ENCODE data around the gene SOHLH2. TPM values are rescaled to one million over a fixed set of nuclear protein-coding genes. Genes with fewer than 3 reads are reported as not detected.

SOHLH2 gene
- polyA plus RNA-seq, 1 donor from 2014 or later, result 4.5 TPM

DNA sequence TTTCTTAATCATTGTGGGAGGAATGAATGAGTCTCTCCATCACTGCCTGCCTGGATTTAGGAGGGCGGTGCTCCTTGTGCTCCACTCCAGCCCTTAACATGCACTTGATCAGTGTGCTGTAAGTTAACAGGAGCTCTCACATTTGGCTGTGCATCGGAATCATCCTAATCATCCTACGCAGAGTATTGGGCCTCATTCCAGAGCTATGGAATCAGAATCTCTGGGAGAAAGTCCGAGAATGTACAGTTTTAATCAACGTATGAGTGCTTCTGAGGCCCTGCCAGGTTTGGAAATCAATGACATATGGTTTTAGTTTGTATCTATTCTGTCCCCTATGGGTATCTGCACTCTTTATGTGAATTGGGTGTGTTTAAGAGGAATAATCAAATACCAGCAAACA lies 48.3 kb downstream of the SOHLH2 start:
- H4K20me1 ChIP-seq (ENCODE audit: insufficient read depth), result no peaks in the 10 kb centered on the region
- no peak overlapping the region for H3K27ac ChIP-seq (ENCODE audit: low read length)
- no peaks in the 10 kb centered on the region for H3K79me2 ChIP-seq (replicated peaks; ENCODE audit: insufficient read depth, low read length)
- H3K27me3 ChIP-seq (ENCODE audit: insufficient read depth, low read depth, low read length), result no peaks in the 10 kb centered on the region
- H3K9me2 ChIP-seq (ENCODE audit: insufficient read depth, low read length), result no peaks in the 10 kb centered on the region
- H2AFZ ChIP-seq (ENCODE audit: low read depth, low read length), result no peak overlapping the region
- no peaks in the 10 kb centered on the region for H3K36me3 ChIP-seq (ENCODE audit: insufficient read depth, low read length)
- no peak overlapping the region for H3K9ac ChIP-seq (ENCODE audit: low read length)
- no peaks in the 10 kb centered on the region for H3K9me3 ChIP-seq (ENCODE audit: low read length)
- no peaks in the 10 kb centered on the region for H3F3A ChIP-seq (ENCODE audit: insufficient read depth, low read length, poor library complexity, severe bottlenecking)
- H3K4me3 ChIP-seq (ENCODE audit: low read length), result no peak overlapping the region
- TF ChIP-seq EP300 (conservative IDR thresholded peaks at IDR 0.05; ENCODE audit: poor library complexity, severe bottlenecking) (no peak), SMC3 (conservative IDR thresholded peaks at IDR 0.05; ENCODE audit: poor library complexity) (no peak), RAD21 (conservative IDR thresholded peaks at IDR 0.05) (no peak), TAF1 (IDR thresholded peaks at IDR 0.05; ENCODE audit: low read depth) (no peak), CTCF (IDR thresholded peaks at IDR 0.05; ENCODE audit: poor library complexity, severe bottlenecking) (no peak), EZH2 (IDR thresholded peaks at IDR 0.05; ENCODE audit: borderline replicate concordance, insufficient read depth, low read length, poor library complexity, severe bottlenecking) (no peak), REST (IDR thresholded peaks at IDR 0.05; ENCODE audit: borderline replicate concordance) (no peak), POLR2AphosphoS5 (IDR thresholded peaks at IDR 0.05) (no peak), MXI1 (conservative IDR thresholded peaks at IDR 0.05; ENCODE audit: poor library complexity, severe bottlenecking) (no peak)
- H3K4me2 ChIP-seq (ENCODE audit: low read length), result no peak overlapping the region

DNA sequence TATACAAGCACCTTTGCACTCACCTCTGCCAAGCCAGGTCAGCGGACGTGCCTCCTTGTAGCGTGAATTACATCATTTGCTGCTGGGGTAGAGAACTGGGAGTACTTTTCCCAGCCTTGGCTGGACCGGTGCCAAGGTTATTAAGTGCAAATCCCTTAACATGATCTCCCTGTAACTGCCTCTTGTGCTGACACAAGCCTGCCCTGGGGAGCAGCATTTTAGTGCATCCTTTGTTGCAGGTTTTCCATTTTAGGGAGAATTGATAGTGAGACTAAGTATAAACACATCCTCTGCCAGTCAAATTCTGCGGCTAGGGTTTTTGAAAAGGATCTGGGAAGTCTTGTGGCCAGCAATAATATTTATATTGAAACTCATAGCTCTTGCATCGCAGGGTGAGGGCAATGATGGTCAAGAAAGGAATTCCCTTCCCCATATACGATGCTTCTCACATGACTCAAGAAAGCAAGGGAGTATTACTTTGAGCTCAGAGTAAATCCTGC lies 50.5 kb downstream of the SOHLH2 start:
- no peak overlapping the region for H3K9ac ChIP-seq (ENCODE audit: low read length)
- H3F3A ChIP-seq (ENCODE audit: insufficient read depth, low read length, poor library complexity, severe bottlenecking), result no peaks in the 10 kb centered on the region
- no peaks in the 10 kb centered on the region for H3K9me3 ChIP-seq (ENCODE audit: low read length)
- no peak overlapping the region for H3K27ac ChIP-seq (ENCODE audit: low read length)
- no peaks in the 10 kb centered on the region for H3K27me3 ChIP-seq (ENCODE audit: insufficient read depth, low read depth, low read length)
- H3K9me2 ChIP-seq (ENCODE audit: insufficient read depth, low read length), result no peaks in the 10 kb centered on the region
- no peak overlapping the region for H3K4me3 ChIP-seq (ENCODE audit: low read length)
- no peaks in the 10 kb centered on the region for H3K36me3 ChIP-seq (ENCODE audit: insufficient read depth, low read length)
- no peaks in the 10 kb centered on the region for H3K79me2 ChIP-seq (replicated peaks; ENCODE audit: insufficient read depth, low read length)
- H4K20me1 ChIP-seq (ENCODE audit: insufficient read depth), result no peaks in the 10 kb centered on the region
- TF ChIP-seq MXI1 (conservative IDR thresholded peaks at IDR 0.05; ENCODE audit: poor library complexity, severe bottlenecking), result no peak
- no peak overlapping the region for H2AFZ ChIP-seq (ENCODE audit: low read depth, low read length)
- no peak overlapping the region for H3K4me2 ChIP-seq (ENCODE audit: low read length)

- no peak overlapping the region for H3K9ac ChIP-seq (ENCODE audit: low read length)
- H3K27ac ChIP-seq (ENCODE audit: low read length), result no peak overlapping the region
- H3K36me3 ChIP-seq (ENCODE audit: insufficient read depth, low read length), result no peaks in the 10 kb centered on the region
- no peaks in the 10 kb centered on the region for H3K27me3 ChIP-seq (ENCODE audit: insufficient read depth, low read depth, low read length)
- no peaks in the 10 kb centered on the region for H3K9me3 ChIP-seq (ENCODE audit: low read length)
- no peaks in the 10 kb centered on the region for H3K9me2 ChIP-seq (ENCODE audit: insufficient read depth, low read length)
- no peaks in the 10 kb centered on the region for H3K79me2 ChIP-seq (replicated peaks; ENCODE audit: insufficient read depth, low read length)
- no peak overlapping the region for H3K4me3 ChIP-seq (ENCODE audit: low read length)
- TF ChIP-seq EZH2 (IDR thresholded peaks at IDR 0.05; ENCODE audit: borderline replicate concordance, insufficient read depth, low read length, poor library complexity, severe bottlenecking), result no peak
- no peak for TF ChIP-seq POLR2AphosphoS5 (IDR thresholded peaks at IDR 0.05)
- no peak for TF ChIP-seq CTCF (IDR thresholded peaks at IDR 0.05; ENCODE audit: poor library complexity, severe bottlenecking)
- TF ChIP-seq SMC3 (conservative IDR thresholded peaks at IDR 0.05; ENCODE audit: poor library complexity), result no peak
- no peak for TF ChIP-seq RAD21 (conservative IDR thresholded peaks at IDR 0.05)
- no peak for TF ChIP-seq MXI1 (conservative IDR thresholded peaks at IDR 0.05; ENCODE audit: poor library complexity, severe bottlenecking)
- TF ChIP-seq EP300 (conservative IDR thresholded peaks at IDR 0.05; ENCODE audit: poor library complexity, severe bottlenecking), result no peak
- no peak for TF ChIP-seq TAF1 (IDR thresholded peaks at IDR 0.05; ENCODE audit: low read depth)
- TF ChIP-seq REST (IDR thresholded peaks at IDR 0.05; ENCODE audit: borderline replicate concordance), result no peak
- H2AFZ ChIP-seq (ENCODE audit: low read depth, low read length), result no peak overlapping the region
- no peak overlapping the region for H3K4me2 ChIP-seq (ENCODE audit: low read length)
- H3F3A ChIP-seq (ENCODE audit: insufficient read depth, low read length, poor library complexity, severe bottlenecking), result no peaks in the 10 kb centered on the region
- no peaks in the 10 kb centered on the region for H4K20me1 ChIP-seq (ENCODE audit: insufficient read depth)
Observed at GRCh38 chr13:36163286-36163685, 51.1 kb downstream of the SOHLH2 start.
